ENCODE data around the gene ATF7IP2. TPM values are rescaled to one million over a fixed set of nuclear protein-coding genes. Genes with fewer than 3 reads are reported as not detected.
A peak's percentile ranks its signal among the peaks of the same experiment; 100 is the strongest.
"Not testable (repeated sequence)": the region's sequence is repeated elsewhere in the genome, so short reads cannot be mapped to it uniquely, and the experiment has no call there.

ATF7IP2 gene
- total and polyA plus RNA-seq, 8 donors = 8.5 to 14.3 (median 12.8) TPM

GRCh38 chr16:10428433-10429168 lies 42.7 kb downstream of the ATF7IP2 start:
- Histone ChIP-seq H3K4me3 (no peak overlapping the region), H3K36me3 (peaks cover 0 to 16% of the 10 kb centered on the region in 2 donors), H3K27me3 (no peaks in the 10 kb centered on the region), H3K9me3 (no peaks in the 10 kb centered on the region), H3K4me1 (no peaks in the 10 kb centered on the region), H3K27ac (no peak overlapping the region)
- intact Hi-C loops (cut with DNase I) = no loop called here
- DNase-seq = no peak
- no peak for TF ChIP-seq CTCF (IDR thresholded peaks at IDR 0.05)
- peak; percentile 26 for ATAC-seq

DNA sequence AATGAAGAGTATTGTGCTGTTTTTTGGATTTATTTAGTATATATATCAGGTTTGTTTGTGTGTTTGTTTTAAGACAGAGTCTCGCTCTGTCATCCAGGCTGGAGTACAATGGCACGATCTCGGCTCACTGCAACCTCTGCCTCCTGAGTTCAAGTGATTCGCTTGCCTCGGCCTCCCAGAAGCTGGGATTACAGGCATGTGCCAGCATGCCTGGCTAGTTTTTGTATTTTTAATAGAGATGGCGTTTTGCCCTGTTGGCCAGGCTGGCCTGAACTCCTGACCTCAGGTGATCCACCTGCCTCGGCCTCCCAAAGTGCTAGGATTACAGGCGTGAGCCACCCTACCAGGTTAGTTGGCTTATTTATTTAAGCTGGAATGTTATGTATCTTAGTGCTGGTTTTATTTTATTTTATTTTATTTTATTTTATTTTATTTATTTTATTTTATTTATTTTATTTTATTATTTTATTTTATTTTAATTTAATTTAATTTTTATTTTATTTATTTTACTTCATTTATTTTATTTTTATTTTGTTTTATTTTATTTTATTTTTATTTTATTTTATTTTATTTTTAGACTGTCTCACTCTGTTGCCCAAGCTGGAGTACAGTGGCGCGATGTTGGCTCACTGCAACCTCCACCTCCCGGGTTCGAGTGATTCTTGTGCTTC lies 43.6 kb downstream of the ATF7IP2 start:
- DNase-seq; intact Hi-C loops (cut with DNase I): not testable (repeated sequence)

DNA sequence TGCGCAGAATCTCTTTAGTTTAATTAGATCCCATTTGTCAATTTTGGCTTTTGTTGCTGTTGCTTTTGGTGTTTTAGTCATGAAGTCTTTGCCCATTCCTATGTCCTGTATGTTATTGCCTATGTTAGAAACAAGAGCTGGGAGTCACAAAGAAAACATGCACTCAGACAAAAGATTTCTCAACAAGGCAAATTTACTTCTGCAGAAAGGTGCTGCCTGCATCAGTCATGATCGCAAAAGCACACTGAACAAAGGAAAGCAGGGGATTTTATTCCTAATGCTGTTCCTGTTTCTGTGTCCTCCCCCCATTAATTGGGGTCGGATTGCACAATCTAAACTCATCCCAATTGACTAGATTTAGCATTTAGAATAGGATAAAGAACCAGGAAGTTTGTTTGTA lies 55.9 kb downstream of the ATF7IP2 start:
- intact Hi-C loops (cut with DNase I) = no loop called here
- TF ChIP-seq CTCF (IDR thresholded peaks at IDR 0.05) = no peak
- Histone ChIP-seq H3K36me3 (peaks cover 0 to 79% of the 10 kb centered on the region in 2 donors), H3K9me3 (peaks cover 3 to 70% of the 10 kb centered on the region in 2 donors), H3K4me3 (no peak overlapping the region), H3K4me1 (no peaks in the 10 kb centered on the region), H3K27ac (no peak overlapping the region), H3K27me3 (no peaks in the 10 kb centered on the region)
- no peak for ATAC-seq
- DNase-seq = no peak

More for the DNA sequence above, 43.6 kb downstream of the ATF7IP2 start:
- not testable (repeated sequence) for H3K4me3 ChIP-seq, H3K4me1 ChIP-seq, H3K27me3 ChIP-seq, H3K9me3 ChIP-seq, ATAC-seq, H3K27ac ChIP-seq
- H3K36me3 ChIP-seq = peaks cover 0 to 18% of the 10 kb centered on the region in 2 donors

DNA sequence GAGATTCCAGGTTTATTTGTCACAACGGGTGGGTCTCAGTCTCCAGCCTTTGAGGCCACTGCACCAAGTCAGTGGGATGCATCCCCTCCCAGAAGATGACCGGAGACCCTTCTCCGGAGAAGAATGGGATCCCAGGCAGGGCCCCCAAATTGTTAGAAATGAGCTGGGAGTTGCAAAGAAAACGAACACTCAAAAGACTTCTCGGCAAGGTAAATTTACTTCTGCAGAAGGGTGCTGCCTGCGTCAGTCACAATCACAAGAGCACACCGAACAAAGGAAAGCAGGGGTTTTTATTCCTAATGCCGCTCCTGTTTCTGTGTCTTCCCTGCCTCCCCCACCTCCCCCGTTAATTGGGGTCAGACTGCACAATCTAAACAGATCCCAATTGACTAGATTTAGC lies 61.4 kb downstream of the ATF7IP2 start:
- Histone ChIP-seq H3K36me3 (peaks cover 0 to 84% of the 10 kb centered on the region in 2 donors), H3K4me3 (no peak overlapping the region), H3K27me3 (no peaks in the 10 kb centered on the region), H3K4me1 (no peaks in the 10 kb centered on the region), H3K9me3 (peaks cover 0 to 88% of the 10 kb centered on the region in 2 donors), H3K27ac (no peak overlapping the region)
- TF ChIP-seq CTCF (IDR thresholded peaks at IDR 0.05) = no peak
- no peak for ATAC-seq
- no peak for DNase-seq
- intact Hi-C loops (cut with DNase I) = no loop called here

DNA sequence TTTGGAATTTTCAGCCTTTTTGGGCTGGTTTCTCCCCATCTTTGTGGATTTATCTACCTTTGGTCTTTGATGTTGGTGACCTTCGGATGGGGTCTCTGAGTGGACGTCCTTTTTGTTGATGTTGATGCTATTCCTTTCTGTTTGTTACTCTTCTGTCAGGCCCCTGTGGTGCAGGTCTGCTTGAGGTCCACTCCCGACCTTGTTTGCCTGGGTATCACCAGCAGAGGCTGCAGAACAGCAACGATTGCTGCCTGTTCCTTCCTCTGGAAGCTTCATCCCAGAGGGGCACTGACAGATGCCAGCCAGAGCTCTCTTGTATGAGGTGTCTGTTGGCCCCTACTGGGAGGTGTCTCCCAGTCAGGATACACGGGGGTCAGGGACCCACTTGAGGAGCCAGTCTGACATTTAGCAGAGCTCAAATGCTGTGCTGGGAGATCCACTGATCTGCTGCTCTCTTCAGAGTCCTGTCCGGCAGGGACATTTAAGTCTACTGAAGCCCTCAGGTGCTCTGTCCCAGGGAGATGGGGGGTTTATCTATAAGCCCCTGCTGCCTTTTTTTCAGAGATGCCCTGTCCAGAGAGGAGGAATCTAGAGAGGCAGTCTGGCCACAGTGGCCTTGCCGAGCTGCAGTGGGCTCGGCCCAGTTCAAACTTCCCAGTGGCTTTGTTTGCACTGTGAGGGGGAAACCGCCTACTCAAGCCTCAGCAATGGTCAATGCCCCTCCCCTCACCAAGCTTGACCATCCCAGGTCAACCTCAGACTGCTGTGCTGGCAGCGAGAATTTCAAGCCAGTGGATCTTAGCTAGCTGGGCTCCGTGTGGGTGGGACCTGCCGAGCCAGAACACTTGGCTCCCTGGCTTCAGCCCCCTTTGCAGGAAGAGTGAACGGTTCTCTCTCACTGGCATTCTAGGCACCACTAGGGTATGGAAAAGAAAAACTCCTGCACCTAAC lies 66.6 kb downstream of the ATF7IP2 start:
- Histone ChIP-seq H3K9me3 (peaks cover 0 to 37% of the 10 kb centered on the region in 2 donors), H3K36me3 (peaks cover 0 to 59% of the 10 kb centered on the region in 2 donors)
- DNase-seq; intact Hi-C loops (cut with DNase I); H3K4me1 ChIP-seq; H3K27ac ChIP-seq; H3K27me3 ChIP-seq; ATAC-seq; H3K4me3 ChIP-seq: not testable (repeated sequence)

Data from left lung (tissue), 10 donors.